Right ventricle myocardium inferior (tissue), 1 donor: ENCODE results near the gene ARHGAP5. TPM values are rescaled to one million over a fixed set of nuclear protein-coding genes. Genes with fewer than 3 reads are reported as not detected.
A peak's percentile ranks its signal among the peaks of the same experiment; 100 is the strongest.

Experiments
- ATAC-seq: fragments of 200-7000 bp; cut with Tn5 transposase; one replicate; pipeline ENCODE4 v1.9.1; 2020; ENCODE audit warnings: mild to moderate bottlenecking, moderate library complexity
- DNase-seq: peaks from one replicate; pipeline ENCODE4 v3.0.0; 2021; ENCODE audit errors: missing footprints
- intact Hi-C: fragments of 100-400 bp; cut with DNase I; formaldehyde crosslinking; loops from one replicate; pipeline ENCODE4 v1.11.0; 2022
- total RNA-seq: library from RNA; stranded (reverse); fragmentation: NEBNext Ultra II Directional; extraction: Animal tissue kit (Norgen Biotek cat#: 25700); gene quantifications from one replicate; pipeline ENCODE4 v1.2.1, GENCODE V29; 2021
- donor health status: DM: no; HTN: yes; CAD: no; lungs with severe emphysema.

ARHGAP5 gene
- total RNA-seq, 1 donor from 2014 or later, result 210 TPM

DNA sequence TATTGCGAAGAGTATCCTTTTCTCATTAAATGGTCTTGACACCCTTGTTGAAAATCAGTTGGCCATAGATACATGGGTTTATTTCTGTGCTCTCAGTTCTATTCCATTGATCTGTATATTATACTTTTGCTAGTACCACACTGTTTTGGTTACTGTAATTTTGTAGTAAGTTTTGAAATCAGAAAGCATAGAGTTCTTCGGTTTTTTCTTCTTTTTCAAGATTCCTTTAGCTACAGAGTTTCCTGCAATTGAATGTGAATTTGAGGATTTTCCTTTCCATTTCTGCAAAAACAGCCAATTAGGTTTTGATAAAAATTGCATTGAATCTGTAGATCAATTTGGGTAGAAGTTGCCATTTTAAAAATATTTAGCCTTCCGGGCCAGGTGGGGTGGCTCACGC is 60.2 kb downstream of the ARHGAP5 start:
- no peak for ATAC-seq
- DNase-seq, result no peak
- intact Hi-C loops, result no loop called here

DNA sequence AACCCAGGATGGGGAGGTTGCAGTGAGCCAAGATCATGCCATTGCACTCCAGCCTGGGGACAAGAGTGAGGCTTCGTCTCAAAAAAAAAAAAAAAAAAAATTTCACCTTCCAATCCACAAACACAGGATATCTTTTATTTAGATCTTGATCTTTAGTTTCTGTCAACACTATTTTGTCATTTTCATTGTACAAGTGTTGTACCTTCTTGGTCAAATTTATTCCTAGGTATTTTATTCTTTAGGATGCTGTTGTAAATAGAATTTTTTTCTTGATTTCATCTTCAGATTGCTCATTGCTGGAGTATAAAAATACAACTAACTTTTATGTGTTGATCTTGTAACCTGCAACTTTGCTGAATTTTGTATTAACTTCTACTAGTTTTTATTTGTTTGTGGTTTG is 60.8 kb downstream of the ARHGAP5 start:
- no peak for ATAC-seq
- intact Hi-C loops, result no loop called here
- DNase-seq, result no peak

DNA sequence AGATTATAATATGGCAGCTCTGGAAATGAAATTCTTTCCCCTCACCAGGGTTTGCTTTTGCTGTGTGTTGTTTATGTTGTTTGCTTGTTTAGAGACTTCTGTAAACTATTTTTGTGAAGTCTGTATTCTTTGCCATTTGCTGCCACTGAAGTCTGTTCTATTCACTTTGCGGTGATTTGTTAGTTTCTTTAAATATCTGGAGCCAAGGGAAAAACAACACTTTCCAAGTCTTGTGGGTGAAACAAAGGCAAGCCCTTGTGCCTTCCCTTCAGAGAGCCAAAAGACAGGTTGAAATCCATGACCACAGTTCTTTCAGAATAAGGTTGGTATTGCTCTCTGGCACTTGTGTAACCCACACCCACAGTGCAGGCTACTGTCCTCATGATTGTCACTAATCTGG is 65.2 kb downstream of the ARHGAP5 start:
- DNase-seq (no peak), ATAC-seq (no peak)
- intact Hi-C loops, result no loop called here

DNA sequence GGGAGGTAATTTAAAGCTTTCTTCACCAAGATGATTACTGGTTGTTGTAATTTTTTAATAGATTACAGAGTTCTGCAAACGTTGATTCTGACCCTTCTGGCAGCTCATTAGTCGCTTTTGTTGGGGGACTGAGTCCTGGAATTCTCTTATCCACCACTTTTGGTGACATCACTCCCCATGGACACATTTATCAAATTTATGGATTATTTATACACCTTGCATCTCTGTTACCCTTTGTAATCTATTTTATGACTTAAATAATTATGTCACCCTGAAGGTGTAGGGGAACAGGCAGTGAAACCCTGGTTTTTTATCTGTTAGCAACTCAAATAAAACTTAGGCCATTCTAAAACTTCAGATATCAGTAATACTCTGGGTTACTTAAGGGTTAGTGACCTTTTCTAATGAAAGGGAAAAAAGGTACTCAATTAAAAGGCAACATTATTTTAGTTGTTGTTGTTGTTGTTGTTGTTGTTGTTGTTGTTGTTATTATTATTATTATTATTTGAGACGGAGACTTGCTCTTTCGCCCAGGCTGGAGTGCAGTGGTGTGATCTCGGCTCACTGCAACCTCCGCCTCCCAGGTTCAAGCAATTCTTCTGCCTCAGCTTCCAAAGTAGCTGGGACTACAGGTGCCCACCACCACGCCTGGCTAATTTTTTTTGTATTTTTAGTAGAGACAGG is 65.8 kb downstream of the ARHGAP5 start:
- no peak for ATAC-seq
- DNase-seq, result no peak

DNA sequence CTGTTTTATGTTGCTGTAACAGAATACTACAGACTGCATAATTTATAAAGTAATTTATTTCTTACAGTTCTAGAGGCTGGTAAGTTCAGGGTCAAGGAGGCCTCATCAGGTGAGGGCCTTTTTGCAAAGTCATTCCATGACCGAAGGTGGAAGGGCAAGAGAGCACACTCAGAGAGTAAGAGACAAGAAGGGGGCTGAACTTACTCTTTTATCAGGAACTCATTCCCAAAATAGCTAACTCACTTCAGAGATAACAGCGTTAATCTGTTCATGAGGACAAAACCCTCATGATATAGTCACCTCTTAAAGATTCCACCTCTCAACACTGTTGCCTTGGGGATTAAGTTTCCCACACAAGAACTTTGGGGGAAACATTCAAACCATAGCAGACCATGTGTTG is 73.3 kb downstream of the ARHGAP5 start:
- peak; percentile 65 for ATAC-seq
- no peak for DNase-seq
- intact Hi-C loops, result no loop called here

More for the DNA sequence above, 65.8 kb downstream of the ARHGAP5 start:
- intact Hi-C loops, result no loop called here

DNA sequence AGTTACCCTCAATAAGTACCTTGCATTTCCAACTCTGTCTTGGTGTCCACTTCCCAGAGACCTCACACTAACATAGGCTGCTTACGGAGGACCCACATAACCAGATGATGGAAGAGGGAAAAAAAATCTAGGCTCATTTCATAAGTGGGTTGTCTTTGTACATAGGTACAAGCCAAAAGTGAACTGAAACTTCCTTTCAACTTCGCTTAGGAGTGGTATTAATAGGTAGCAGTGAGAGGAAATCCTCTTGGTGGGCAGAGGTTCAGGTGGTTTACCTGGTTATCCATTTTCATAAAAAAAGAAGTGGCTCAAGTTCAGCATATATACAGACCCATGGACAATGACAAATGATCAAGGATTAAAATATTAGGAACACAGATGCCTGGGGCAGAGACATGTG is 88.9 kb downstream of the ARHGAP5 start:
- DNase-seq (no peak), ATAC-seq (no peak)
- intact Hi-C loops, result no loop called here

DNA sequence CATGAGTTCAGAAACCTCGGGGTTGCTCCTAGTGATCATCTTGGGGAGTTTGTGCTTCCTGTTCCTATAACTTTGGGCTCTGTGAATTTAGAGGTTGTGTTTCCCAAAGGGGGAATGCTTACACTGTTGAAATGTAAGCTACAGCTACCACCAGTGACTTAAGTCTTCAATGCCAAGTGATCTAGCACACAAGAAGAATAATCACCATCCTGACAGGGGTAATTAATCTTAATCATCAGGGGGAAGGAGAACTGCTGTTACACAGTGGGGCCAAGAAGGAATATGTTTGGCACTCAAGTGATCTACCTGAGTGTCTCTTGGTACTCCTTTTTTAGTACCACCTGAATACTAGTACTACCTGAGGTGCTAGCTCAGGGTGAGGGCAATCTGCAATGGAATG is 89.8 kb downstream of the ARHGAP5 start:
- ATAC-seq (no peak), DNase-seq (no peak)
- intact Hi-C loops, result no loop called here

DNA sequence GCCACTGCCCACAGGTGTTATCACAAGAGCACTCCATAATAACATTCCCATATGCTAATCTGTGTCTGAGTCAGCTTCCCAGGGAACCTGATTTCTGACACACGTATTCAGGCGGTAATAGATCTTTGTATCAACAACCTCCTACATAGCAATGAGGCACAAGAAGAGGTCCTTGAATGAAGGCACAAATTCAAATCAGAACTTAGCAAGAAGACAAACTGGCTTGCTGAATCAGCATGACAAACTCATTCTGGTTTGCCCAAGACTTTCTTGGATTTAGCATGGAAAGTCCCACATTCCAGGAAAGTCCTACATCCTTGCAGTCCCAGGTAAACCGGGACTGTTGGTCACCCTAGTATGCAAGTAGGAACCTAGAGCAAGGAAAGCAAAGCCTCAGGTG is 90.8 kb downstream of the ARHGAP5 start:
- ATAC-seq (no peak), DNase-seq (no peak)
- intact Hi-C loops, result no loop called here

DNA sequence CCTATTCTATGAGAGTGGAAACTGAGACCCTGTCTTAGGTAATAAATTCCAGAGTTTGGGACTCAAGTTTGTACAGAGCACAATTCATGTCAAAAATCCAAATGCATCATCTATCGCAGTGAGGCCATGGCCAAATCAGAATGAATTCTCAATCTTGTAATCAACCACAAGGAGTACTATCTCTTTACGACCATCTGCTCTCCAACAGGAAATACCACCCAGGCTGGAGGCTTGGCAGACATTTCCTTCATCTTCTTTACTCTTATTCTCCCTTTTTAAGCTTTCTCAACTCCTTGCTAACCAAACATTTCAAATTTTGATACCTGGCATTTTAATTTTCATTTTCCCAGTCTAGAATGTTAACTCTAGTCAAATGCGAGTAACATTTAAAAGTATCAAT is 92.1 kb downstream of the ARHGAP5 start:
- intact Hi-C loops, result no loop called here
- no peak for ATAC-seq
- no peak for DNase-seq

DNA sequence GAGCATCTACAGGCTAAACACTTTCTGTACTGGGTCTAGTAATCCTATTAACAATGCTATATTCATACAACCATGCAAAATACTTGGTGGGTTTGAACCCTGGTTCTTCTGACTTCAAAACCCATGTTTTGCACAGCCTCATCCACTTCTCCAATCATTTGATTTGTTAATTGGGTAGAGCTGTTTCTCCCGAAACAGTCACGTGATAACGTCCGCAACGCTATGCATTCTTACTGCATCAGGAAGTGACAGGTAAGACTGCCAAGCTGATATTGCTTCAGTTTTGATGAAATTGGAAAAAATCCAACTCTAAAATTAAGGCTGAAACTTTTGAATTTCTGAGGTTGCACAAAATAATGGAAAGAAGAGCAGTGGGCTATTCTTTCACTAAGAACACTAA is 94.4 kb downstream of the ARHGAP5 start:
- intact Hi-C loops, result no loop called here
- ATAC-seq (no peak), DNase-seq (no peak)

DNA sequence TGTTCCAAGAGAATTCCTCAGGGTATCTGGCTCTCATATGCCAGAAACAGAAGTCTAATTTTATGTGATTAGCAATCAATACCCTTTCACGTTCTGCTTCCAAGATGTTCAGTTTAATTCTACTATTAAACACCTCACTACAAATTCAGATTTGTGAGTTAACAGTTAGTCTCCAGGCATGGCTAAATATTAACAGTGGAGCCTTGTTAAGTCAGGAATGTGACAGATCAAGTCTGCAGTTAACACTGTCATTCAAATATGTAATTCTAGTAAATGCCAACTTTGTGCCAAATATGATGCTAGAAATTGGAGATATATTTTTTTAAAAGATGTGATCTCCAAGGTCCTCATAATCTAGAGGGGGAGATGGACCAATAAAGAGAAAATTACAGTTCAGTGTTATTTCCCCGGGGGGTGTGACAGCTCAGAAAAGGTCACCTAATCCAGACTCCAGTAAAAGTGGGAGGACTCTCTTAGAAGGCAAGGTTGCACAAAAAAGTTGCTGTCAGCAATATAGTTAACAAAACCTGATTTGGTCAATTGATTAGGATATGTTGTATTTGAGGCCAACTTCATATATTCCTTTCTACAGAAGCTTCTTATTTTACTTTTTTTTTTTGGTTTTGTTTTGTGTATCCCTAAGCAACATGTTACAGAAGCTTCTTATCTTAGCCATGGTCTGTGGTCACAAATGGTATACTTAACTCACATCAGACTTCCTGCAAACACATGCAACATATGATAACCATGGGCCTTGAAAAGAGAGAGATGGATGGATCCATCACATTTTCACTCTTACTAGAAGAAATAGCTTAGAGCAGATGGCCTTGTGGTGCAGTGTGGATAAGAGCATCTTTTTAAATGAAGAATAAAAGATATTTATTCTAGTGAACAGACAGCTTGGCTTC is 106.3 kb downstream of the ARHGAP5 start:
- ATAC-seq, result no peak
- no peak for DNase-seq
- intact Hi-C loops, result no loop called here

DNA sequence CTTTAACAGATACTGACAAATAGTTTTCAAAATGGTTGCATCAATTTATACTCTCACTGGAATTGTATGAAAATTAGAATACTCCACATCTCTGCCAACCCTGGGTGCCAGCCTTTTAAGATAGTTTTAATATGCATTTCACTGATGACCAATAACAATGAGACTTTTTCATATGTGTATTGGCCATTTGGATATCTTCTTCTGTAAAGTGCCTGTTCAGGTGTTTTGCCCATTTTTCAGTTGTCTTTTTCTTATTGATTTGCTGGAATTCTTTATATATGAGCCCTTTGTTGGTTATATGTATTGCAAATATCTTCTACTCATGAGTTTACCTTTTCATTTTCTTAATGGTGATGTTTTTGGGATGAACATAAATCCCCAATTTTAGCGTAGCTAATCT is 108.0 kb downstream of the ARHGAP5 start:
- intact Hi-C loops, result no loop called here
- no peak for ATAC-seq

DNA sequence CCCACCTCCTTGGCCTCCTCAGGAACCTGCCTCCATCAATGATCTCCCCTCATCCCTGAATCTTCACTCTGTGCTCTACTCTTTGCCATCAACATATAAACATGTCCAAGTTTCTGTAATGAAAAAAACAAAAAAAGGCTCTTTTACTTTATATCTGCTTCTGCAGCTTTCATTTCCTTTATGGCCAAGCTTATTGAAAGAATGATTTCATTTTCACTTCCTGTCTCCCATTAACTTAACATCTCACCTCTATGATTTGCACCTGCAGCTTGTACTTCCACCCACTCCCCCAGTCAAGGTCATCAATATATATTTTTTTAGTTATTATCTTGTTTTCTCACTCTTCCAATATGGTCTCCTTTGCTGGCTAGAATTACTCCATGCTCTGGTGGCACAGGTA is 109.1 kb downstream of the ARHGAP5 start:
- intact Hi-C loops, result no loop called here
- DNase-seq, result no peak
- no peak for ATAC-seq

More for the DNA sequence above, 108.0 kb downstream of the ARHGAP5 start:
- DNase-seq, result no peak

DNA sequence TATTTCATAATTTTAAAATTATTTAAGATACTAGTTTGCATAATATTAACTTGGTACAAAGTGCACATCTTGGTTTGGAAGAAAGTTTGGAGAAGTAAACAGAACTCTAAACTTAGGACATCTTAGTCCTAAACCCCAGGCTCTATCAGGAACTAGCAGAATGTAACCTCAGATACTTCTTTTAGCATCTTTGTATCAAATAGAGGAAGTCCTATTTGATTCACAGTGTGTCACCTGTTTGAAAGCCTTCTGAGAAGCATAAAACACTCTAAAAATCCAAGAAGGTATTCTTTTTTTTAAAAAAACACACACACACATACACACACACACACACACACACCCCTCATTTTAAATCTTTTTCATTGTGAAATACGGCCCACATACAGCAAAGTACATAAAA is 112.7 kb downstream of the ARHGAP5 start:
- intact Hi-C loops, result no loop called here
- DNase-seq, result no peak
- ATAC-seq, result no peak

DNA sequence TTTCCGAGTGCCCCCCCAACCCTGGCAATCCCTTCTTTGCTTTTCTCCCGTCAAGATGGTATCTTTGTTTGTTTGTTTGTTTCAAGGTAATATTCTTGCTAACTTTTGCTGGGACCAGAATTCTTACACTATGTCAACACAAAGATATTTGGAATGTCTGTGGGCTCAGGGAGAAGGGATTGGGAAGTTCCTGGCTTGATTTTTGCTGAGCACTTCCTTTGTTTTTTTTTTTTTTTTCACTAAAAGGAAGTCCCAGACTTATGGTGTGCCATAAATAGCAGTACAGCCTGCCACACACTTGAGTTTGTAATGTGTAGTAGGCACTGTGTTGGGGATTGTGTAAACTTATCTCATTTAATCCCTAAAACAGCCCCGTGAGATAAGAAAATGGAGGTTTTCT is 113.6 kb downstream of the ARHGAP5 start:
- intact Hi-C loops, result no loop called here
- ATAC-seq, result no peak
- DNase-seq, result no peak

DNA sequence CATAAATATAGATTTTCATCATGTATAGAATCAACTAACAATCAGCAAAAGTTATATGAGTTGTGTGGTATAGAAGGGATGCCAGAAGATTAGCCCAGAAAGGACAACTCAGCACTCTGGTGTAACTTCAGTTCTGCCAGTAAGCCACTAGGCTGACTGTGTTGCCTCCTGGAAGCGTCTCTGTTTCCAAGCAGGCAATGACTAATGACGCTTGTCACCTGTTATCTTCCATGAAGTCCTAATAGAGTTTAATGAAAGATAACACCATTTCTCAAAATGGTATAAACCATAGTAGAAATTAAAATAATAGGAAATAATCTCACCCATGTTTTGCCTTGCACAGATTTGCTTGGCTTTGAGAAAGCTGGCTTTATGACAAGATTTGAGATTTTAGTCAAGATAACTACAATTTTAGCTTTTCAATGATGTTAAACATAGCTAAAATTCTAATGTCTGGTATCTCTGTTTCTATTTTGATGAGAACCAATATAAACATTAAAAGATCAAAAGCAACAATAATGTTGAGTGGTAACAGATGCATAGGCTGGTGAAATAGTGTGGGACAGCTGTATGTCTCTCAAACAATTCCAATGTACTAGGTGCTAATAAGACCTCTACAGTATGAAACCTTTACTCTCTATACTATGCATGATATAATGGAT is 115.7 kb downstream of the ARHGAP5 start:
- intact Hi-C loops, result no loop called here
- DNase-seq (no peak), ATAC-seq (no peak)

DNA sequence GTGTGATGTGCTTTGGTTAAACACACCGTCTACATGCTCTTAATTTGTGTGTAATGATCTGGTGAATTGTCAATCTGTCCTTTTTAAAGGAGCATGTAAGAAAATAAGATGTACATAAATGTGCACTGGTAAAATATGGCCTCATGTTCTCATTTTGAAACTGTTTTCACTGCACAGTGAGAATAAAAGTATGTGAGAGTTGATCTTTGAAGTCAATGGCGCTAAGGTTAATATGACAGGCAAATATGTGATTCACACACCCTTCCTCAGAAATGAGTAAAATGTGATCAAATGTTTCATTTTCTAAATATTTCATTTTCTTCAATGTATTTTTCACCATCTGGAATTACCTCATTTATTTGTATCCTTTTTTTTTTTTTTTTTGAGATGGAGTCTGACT is 116.4 kb downstream of the ARHGAP5 start:
- intact Hi-C loops, result no loop called here
- DNase-seq (no peak), ATAC-seq (no peak)

DNA sequence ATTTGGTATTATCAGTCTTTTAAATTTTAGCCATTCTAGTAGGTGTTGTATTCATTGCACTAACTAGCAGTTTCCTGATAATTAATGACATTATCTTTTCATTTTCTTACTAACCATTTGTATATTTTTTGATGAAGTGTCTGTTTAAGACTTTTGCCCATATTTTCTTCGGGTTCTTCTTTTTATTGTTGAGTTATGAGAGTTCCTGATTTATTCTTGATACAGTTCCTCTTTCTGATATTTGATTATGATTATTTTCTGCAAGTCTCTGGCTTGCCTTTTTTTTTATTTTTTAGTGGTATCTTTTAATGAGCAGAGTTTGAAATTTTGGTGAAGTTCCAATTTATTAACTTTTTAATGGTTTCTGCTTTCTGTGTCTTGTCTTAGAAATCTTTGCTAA is 118.5 kb downstream of the ARHGAP5 start:
- intact Hi-C loops, result no loop called here
- ATAC-seq, result no peak
- no peak for DNase-seq

DNA sequence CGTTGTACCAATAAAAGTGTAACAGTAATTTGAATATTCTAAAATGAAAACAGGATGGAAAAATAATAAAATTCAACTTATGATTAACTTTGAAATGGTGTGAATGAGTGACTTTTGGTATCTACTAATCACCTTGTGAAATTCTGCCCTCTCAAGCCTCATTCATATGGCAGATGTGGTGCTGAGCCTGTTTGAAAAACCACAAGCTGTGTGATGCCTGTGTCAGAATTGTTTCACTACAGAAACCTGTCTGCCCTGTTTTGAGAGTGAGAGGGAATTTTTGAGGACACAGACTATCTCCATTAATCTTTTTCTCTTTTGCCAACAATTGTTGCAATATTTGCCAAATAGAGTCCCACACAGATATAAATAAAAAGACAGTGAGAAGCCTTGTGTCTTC is 120.8 kb downstream of the ARHGAP5 start:
- intact Hi-C loops, result no loop called here
- ATAC-seq (no peak), DNase-seq (no peak)
